Muscle layer of duodenum (tissue), 2 donors: Measurements from ENCODE around the gene SPOCK1.

Experiments
- H3K27ac ChIP-seq: one replicate; pipeline ENCODE4 v1.7.0; 2013; ENCODE audit warnings: mild to moderate bottlenecking, low read length
- H3K27me3 ChIP-seq: one replicate; pipeline ENCODE4 v1.7.0; 2013; ENCODE audit warnings: low read depth, mild to moderate bottlenecking, control low read depth, low read length
- H3K36me3 ChIP-seq, 2 donors: one replicate each; pipeline ENCODE4 v1.7.0; 2013; ENCODE audit warnings: low read length in 2 of 2, control low read depth in 1 of 2, mild to moderate bottlenecking in 1 of 2; ENCODE audit not compliant: insufficient read depth in 2 of 2, control insufficient read depth in 1 of 2
- H3K4me1 ChIP-seq, 2 donors: one replicate each; pipeline ENCODE4 v1.7.0; 2013; ENCODE audit warnings: low read length in 2 of 2, mild to moderate bottlenecking in 2 of 2, control low read depth in 1 of 2, moderate library complexity in 1 of 2; ENCODE audit not compliant: insufficient read depth in 2 of 2, control insufficient read depth in 1 of 2
- H3K4me3 ChIP-seq, 2 donors: one replicate each; pipeline ENCODE4 v1.7.0; 2013; ENCODE audit warnings: low read length in 2 of 2, low read depth in 1 of 2, mild to moderate bottlenecking in 1 of 2
- H3K9me3 ChIP-seq, 2 donors: one replicate each; pipeline ENCODE4 v1.7.0; 2013; ENCODE audit warnings: low read length in 2 of 2, control low read depth in 1 of 2, mild to moderate bottlenecking in 1 of 2; ENCODE audit not compliant: control insufficient read depth in 1 of 2
- donor health status: healthy.

The SPOCK1 gene

DNA sequence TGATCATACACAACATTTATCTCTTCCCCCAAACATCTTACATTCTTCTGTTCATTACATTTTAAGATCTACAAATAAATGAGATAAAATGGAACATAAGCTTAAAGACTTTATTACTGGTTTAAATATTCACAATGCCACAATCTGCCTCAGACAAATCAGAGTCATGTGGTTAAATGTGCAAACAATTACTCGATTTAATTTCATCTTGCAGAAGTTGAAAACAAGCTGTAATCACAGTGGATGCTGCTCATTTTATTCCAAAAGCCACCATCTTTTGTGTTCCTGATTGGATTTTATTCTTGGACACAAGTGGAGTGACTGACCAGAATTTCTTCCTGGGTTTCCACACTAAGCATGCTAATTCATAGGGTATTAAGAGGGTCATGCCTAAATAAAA lies 33.2 kb downstream of the SPOCK1 start:
- Histone ChIP-seq H3K4me1 (no peaks in the 10 kb centered on the region), H3K27me3 (no peaks in the 10 kb centered on the region), H3K9me3 (no peaks in the 10 kb centered on the region), H3K27ac (no peak overlapping the region), H3K36me3 (no peaks in the 10 kb centered on the region), H3K4me3 (no peak overlapping the region)

- Histone ChIP-seq H3K9me3 (no peaks in the 10 kb centered on the region), H3K4me1 (no peaks in the 10 kb centered on the region), H3K36me3 (no peaks in the 10 kb centered on the region), H3K27me3 (no peaks in the 10 kb centered on the region), H3K4me3 (no peak overlapping the region), H3K27ac (no peak overlapping the region)
Measured at GRCh38 chr5:137462816-137463520, 36.2 kb downstream of the SPOCK1 start.

- Histone ChIP-seq H3K4me3 (no peak overlapping the region), H3K4me1 (no peaks in the 10 kb centered on the region), H3K27me3 (no peaks in the 10 kb centered on the region), H3K9me3 (no peaks in the 10 kb centered on the region), H3K27ac (no peak overlapping the region), H3K36me3 (no peaks in the 10 kb centered on the region)
Measured at GRCh38 chr5:137462265-137462590, 36.9 kb downstream of the SPOCK1 start.

DNA sequence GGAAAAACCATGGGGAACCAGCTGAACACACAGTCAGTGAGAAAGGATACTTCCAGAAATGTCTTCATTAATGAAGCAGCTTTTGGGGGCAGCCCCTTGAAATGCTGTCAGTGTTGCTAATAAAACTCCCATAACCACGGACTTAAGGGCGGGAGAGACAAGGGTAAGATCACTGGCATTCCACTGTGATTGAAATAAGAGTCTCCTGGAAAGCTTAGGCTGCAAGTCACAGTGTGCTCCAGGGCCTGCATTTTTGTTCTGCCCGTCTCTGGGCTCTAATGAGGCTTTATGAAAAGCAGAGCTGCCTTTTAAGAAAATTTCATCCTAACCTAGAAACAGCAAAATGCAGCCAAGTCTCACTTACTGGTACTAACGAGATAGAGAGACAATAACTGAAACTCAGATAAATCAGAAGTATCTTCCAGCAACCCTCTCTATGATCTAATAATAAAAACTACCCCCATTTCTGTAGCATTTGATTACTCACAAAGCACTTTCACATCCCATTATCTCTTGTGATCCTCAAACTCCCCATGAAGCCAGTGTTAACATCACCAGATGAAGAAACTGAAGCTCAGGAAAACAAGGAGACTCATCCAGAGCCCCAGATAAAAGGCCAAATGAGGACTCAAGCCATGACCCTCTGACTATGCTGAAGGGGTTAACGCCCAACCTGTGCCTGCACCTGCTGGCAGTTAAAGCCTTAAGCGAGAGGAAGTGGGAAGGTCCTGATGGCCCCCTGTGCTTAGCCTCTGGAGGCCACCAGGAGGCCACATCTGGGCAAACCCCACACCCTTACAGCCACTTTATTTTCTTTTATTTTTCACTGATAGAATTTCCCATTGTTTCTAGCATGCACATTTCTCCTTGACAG lies 37.5 kb downstream of the SPOCK1 start:
- Histone ChIP-seq H3K9me3 (no peaks in the 10 kb centered on the region), H3K4me3 (no peak overlapping the region), H3K36me3 (no peaks in the 10 kb centered on the region), H3K4me1 (no peaks in the 10 kb centered on the region), H3K27me3 (no peaks in the 10 kb centered on the region), H3K27ac (no peak overlapping the region)

- no peaks in the 10 kb centered on the region for H3K27me3 ChIP-seq
Measured at GRCh38 chr5:137454671-137455070, 44.5 kb downstream of the SPOCK1 start.

GRCh38 chr5:137453483-137454080 lies 45.5 kb downstream of the SPOCK1 start:
- H3K36me3 ChIP-seq, result no peaks in the 10 kb centered on the region
- H3K9me3 ChIP-seq, result no peaks in the 10 kb centered on the region
- no peak overlapping the region for H3K27ac ChIP-seq
- no peak overlapping the region for H3K4me3 ChIP-seq
- H3K27me3 ChIP-seq, result no peaks in the 10 kb centered on the region
- no peaks in the 10 kb centered on the region for H3K4me1 ChIP-seq

More at GRCh38 chr5:137454671-137455070, 44.5 kb downstream of the SPOCK1 start:
- H3K27ac ChIP-seq, result no peak overlapping the region
- no peaks in the 10 kb centered on the region for H3K4me1 ChIP-seq
- no peaks in the 10 kb centered on the region for H3K36me3 ChIP-seq
- no peaks in the 10 kb centered on the region for H3K9me3 ChIP-seq
- no peak overlapping the region for H3K4me3 ChIP-seq

- H3K4me3 ChIP-seq, result no peak overlapping the region
- no peaks in the 10 kb centered on the region for H3K27me3 ChIP-seq
- no peaks in the 10 kb centered on the region for H3K4me1 ChIP-seq
- H3K9me3 ChIP-seq, result no peaks in the 10 kb centered on the region
- H3K27ac ChIP-seq, result no peak overlapping the region
- no peaks in the 10 kb centered on the region for H3K36me3 ChIP-seq
Measured at GRCh38 chr5:137450759-137451158, 48.4 kb downstream of the SPOCK1 start.

GRCh38 chr5:137448868-137449267 lies 50.3 kb downstream of the SPOCK1 start:
- Histone ChIP-seq H3K9me3 (no peaks in the 10 kb centered on the region), H3K4me1 (no peaks in the 10 kb centered on the region), H3K36me3 (no peaks in the 10 kb centered on the region), H3K27me3 (no peaks in the 10 kb centered on the region), H3K27ac (no peak overlapping the region), H3K4me3 (no peak overlapping the region)

GRCh38 chr5:137446615-137447014 lies 52.5 kb downstream of the SPOCK1 start:
- Histone ChIP-seq H3K4me3 (no peak overlapping the region), H3K4me1 (peaks cover 0 to 6% of the 10 kb centered on the region in 2 donors), H3K36me3 (no peaks in the 10 kb centered on the region), H3K27ac (no peak overlapping the region), H3K27me3 (no peaks in the 10 kb centered on the region), H3K9me3 (no peaks in the 10 kb centered on the region)

GRCh38 chr5:137446151-137446550 lies 53.0 kb downstream of the SPOCK1 start:
- H3K9me3 ChIP-seq, result no peaks in the 10 kb centered on the region
- no peak overlapping the region for H3K4me3 ChIP-seq
- no peaks in the 10 kb centered on the region for H3K36me3 ChIP-seq
- peaks cover 0 to 6% of the 10 kb centered on the region in 2 donors for H3K4me1 ChIP-seq
- H3K27ac ChIP-seq, result no peak overlapping the region
- no peaks in the 10 kb centered on the region for H3K27me3 ChIP-seq

DNA sequence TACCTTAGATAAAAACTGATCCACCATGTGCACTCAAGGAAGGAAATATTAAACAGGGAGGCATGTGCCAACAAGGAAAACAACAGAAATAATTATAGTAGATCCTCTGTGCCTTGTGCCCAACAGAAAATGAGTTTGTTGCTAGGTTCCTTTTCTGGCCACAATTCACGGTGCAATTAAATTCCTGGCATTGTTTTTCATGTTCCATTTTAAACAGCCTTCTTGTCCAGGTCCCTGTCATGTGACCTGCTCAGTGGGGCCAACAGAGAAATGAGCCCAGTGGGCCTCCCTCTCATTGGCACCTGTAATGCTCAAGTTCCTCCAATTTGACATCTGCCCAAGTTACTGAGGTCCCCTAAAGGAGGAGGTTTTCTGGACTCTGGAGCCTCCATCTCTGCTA lies 56.5 kb downstream of the SPOCK1 start:
- no peaks in the 10 kb centered on the region for H3K36me3 ChIP-seq
- H3K4me3 ChIP-seq, result no peak overlapping the region
- H3K27ac ChIP-seq, result no peak overlapping the region
- H3K9me3 ChIP-seq, result no peaks in the 10 kb centered on the region
- H3K4me1 ChIP-seq, result peaks cover 0 to 6% of the 10 kb centered on the region in 2 donors
- H3K27me3 ChIP-seq, result no peaks in the 10 kb centered on the region
